Prostate gland (tissue), 2 donors: ENCODE results near the gene MITF. TPM values are rescaled to one million over a fixed set of nuclear protein-coding genes. Genes with fewer than 3 reads are reported as not detected.

Experiments used
- DNase-seq: peaks from one replicate; pipeline ENCODE4 v3.0.0-alpha.2; 2019; ENCODE audit warnings: low spot score
- H3K27ac ChIP-seq, 2 donors: fragments of 200-600 bp; sonication (generic); 2 replicates each; pipeline ENCODE4 v1.5.1; 2017 to 2019
- H3K27me3 ChIP-seq: fragments of 200-600 bp; sonication (generic); replicated peaks from 2 replicates; pipeline ENCODE4 v1.5.1; 2019; ENCODE audit not compliant: insufficient read depth
- H3K36me3 ChIP-seq, 2 donors: fragments of 200-600 bp; sonication (generic); 1 replicate in 1 of 2; 2 replicates in 1 of 2; pipeline versions ENCODE4 v1.5.1 to v1.8.1; 2017 to 2019
- H3K4me1 ChIP-seq: fragments of 200-600 bp; sonication (generic); replicated peaks from 2 replicates; pipeline ENCODE4 v1.5.1; 2019
- H3K4me3 ChIP-seq, 2 donors: fragments of 200-600 bp; sonication (generic); 2 replicates each; pipeline ENCODE4 v1.5.1; 2017 to 2019
- H3K9me3 ChIP-seq: fragments of 200-600 bp; sonication (generic); 2 replicates; pipeline ENCODE4 v1.5.1; 2017
- CTCF ChIP-seq, 4 experiments: fragments of 200-600 bp in 2 of 4; fragments of 450-650 bp in 2 of 4; sonication (generic) in 2 of 4; IDR thresholded peaks; 1 replicate in 3 of 4; 2 replicates in 1 of 4; pipeline ENCODE4 v1.5.1; 2016 to 2019; ENCODE audit warnings: antibody characterized with exemption in 4 of 4, mild to moderate bottlenecking in 2 of 4, moderate library complexity in 2 of 4
- POLR2A ChIP-seq: fragments of 450-650 bp; IDR thresholded peaks from one replicate; pipeline ENCODE4 v1.6.1; 2016; ENCODE audit warnings: antibody characterized with exemption, mild to moderate bottlenecking
- POLR2AphosphoS5 ChIP-seq: sonication (generic); formaldehyde crosslinking; IDR thresholded peaks from one replicate; pipeline ENCODE4 v1.6.1; 2017; ENCODE audit warnings: antibody characterized with exemption
- WGBS: methylation state at CpG from one replicate; pipeline ENCODE4 v1.1.5; 2018; 5-methylcytosine and 5-hydroxymethylcytosine counted together
- intact Hi-C: fragments of 100-400 bp; cut with DNase I; formaldehyde crosslinking; loops from one replicate; pipeline ENCODE4 v1.14.2; 2022
- total RNA-seq, 2 donors: library from RNA; depleted of rRNA; stranded (reverse); fragments of >200 nt; gene quantifications; one replicate each; pipeline ENCODE4 v1.1.0, GENCODE V29; 2016

MITF gene
- total RNA-seq, 2 donors from 2014 or later, result 7.7 to 17.6 TPM

- Histone ChIP-seq H3K36me3 (no peaks in the 10 kb centered on the region), H3K27ac (no peak overlapping the region), H3K9me3 (no peaks in the 10 kb centered on the region), H3K27me3 (no peaks in the 10 kb centered on the region), H3K4me3 (no peak overlapping the region), H3K4me1 (no peaks in the 10 kb centered on the region)
- intact Hi-C loops, result no loop called here
- no peak for DNase-seq
- TF ChIP-seq POLR2AphosphoS5, result no peak
- TF ChIP-seq CTCF (IDR thresholded peaks at IDR 0.05), result no peak
- TF ChIP-seq POLR2A, result no peak
- WGBS, result 82% methylated on average over 5 of the region's 5 CpGs
These were observed 20.2 kb upstream of the MITF start for GRCh38 chr3:69718866-69719586.

- no peaks in the 10 kb centered on the region for H3K9me3 ChIP-seq
- H3K36me3 ChIP-seq, result no peaks in the 10 kb centered on the region
- H3K4me3 ChIP-seq, result no peak overlapping the region
- 51% methylated on average over 3 of the region's 3 CpGs for WGBS
- no peaks in the 10 kb centered on the region for H3K4me1 ChIP-seq
- intact Hi-C loops, result no loop called here
- H3K27ac ChIP-seq, result no peak overlapping the region
- no peak for DNase-seq
- no peaks in the 10 kb centered on the region for H3K27me3 ChIP-seq
- TF ChIP-seq CTCF (IDR thresholded peaks at IDR 0.05), result no peak
- no peak for TF ChIP-seq POLR2AphosphoS5
- no peak for TF ChIP-seq POLR2A
These were observed 19.6 kb upstream of the MITF start for GRCh38 chr3:69719587-69720122.

- H3K27ac ChIP-seq, result no peak overlapping the region
- intact Hi-C loops, result no loop called here
- no peaks in the 10 kb centered on the region for H3K27me3 ChIP-seq
- H3K4me1 ChIP-seq, result no peaks in the 10 kb centered on the region
- 90% methylated on average over 5 of the region's 5 CpGs for WGBS
- H3K36me3 ChIP-seq, result no peaks in the 10 kb centered on the region
- no peak for DNase-seq
- no peak for TF ChIP-seq POLR2A
- no peak for TF ChIP-seq POLR2AphosphoS5
- no peak for TF ChIP-seq CTCF (IDR thresholded peaks at IDR 0.05)
- H3K9me3 ChIP-seq, result no peaks in the 10 kb centered on the region
- H3K4me3 ChIP-seq, result no peak overlapping the region
These were observed 18.4 kb upstream of the MITF start for GRCh38 chr3:69720824-69721223.

- H3K36me3 ChIP-seq, result no peaks in the 10 kb centered on the region
- DNase-seq, result no peak
- H3K27ac ChIP-seq, result no peak overlapping the region
- intact Hi-C loops, result no loop called here
- H3K9me3 ChIP-seq, result no peaks in the 10 kb centered on the region
- TF ChIP-seq POLR2A (no peak), POLR2AphosphoS5 (no peak), CTCF (IDR thresholded peaks at IDR 0.05) (no peak)
- no peak overlapping the region for H3K4me3 ChIP-seq
- WGBS, result 75% methylated on average over 4 of the region's 4 CpGs
- H3K27me3 ChIP-seq, result no peaks in the 10 kb centered on the region
- H3K4me1 ChIP-seq, result no peaks in the 10 kb centered on the region
These were observed 15.9 kb upstream of the MITF start for GRCh38 chr3:69723389-69723788.
